ENCODE results near the gene C18orf32.
"Not testable (repeated sequence)": the region's sequence is repeated elsewhere in the genome, so short reads cannot be mapped to it uniquely, and the experiment has no call there.

C18orf32 gene

DNA sequence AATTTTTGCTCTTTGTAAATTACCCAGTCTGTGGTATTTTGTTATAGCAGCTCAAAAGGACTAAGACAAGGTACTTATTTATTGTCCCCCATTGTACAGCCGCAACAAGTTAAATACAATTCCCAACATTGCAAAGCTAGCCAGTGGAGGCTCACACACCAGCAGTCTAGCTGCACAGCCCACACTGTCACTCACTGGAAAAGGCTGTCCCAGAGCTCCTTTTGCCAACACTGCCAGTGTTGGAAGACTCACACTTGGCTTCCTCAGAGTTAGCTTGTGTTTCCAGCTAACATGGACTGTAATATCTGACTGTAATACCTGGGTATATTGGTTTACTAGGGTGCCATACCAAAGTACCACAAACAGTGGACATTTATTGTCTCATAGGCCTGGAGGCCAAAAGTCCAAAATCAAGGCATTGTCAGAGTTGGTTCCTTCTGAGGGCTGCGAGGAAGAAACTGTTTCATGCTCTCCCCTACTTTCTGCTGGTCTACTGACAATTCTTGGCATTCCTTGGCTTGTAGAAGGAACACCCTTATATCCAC lies 19.9 kb downstream of the C18orf32 start:
- DNase-seq: no peak

DNA sequence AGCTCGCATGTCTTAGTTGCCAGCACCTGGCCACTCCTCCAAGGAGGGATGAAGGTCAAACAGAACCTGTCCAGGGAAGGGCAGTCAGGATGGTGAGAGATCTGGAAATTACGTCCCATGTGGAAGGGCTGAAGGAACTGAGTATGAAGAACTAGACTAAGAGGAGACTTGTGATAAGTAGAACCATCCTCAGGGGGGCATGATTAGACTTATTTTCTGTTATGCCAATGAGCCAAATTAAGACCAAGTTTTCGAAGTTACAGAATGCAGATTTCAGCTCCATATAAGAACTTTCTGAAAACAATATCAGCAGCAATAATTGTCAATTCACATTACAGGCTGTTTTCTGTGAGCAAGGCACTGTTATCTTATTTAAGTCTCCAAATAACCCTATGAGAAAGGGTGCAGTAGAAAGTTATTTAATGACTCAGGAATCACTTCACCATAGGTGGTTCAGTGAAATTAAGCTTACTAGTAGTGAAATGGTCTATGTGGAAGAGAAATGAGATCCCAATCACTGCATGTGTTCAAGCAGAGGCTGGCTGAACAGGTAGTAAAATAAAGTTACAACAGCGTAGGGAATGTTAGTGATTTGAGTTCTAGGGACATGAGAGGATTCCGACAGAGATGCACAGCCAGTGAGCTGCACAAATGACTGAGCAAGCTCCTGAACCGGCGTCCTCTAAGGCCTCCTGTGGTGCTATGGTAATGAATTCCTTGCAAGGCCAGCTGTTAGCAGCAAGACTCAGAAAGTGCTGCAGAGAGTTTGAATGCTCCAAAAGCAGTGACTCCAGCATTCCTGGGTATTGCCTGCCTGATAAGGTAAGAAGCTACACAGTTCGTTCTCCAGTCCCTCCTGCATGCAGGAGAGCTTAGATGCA lies 22.1 kb downstream of the C18orf32 start:
- DNase-seq: no peak

DNA sequence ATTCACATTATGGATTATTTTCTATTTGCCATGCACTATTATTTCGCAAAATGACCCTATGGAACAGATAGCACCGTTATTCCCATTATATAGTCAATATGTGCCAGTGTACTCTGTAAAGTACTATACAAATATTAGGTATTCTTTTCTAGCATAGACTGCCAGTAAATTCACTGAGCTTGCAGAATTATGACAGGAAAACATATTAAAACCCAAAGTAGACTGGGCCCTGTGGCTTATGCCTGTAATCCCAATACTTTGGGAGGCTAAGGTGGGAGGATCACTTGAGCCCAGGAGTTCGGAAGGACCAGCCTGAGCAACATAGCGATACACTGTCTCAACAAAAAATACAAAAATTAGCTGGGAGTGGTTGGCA lies 25.4 kb downstream of the C18orf32 start:
- no peak for DNase-seq

- no peak for DNase-seq
These were observed 25.9 kb downstream of the C18orf32 start for GRCh38 chr18:49460976-49461601.

DNA sequence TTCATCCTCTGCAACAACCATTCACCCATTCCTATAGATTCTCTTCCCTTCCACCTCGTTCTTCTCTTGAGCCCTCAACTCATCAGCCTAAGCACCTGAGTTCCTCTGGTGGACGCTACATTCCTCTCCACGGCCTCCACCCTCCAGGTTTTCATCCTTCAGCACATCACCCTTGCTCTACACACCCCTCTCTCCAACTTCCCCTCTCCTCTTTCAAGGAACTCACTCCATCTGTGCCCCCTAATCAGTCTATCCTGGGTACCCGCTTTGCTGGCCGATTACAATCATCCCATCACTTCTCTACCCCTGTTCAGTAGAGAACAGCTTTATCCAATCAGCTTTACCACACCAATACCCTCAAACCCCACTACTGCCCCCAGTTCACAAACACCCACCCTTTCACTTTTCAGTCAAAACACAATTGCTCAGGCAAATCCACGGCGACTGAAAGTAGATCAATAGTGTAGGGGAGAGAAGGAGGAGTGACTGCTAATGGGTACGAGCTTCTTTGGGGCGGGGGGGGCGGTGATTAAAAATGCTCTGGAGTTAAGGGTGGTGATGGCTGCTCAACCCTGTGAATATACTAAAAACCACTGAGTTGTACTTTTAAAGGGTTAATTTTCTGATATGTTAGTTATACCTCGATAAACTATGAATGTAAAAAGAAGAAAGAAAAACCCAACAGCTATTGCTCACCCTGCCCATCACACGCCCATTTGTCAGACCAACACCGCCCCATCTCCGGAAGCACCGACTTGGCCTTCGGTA lies 27.4 kb downstream of the C18orf32 start:
- DNase-seq: peak; percentile 38 to 56

- DNase-seq: no peak
These were observed 29.4 kb downstream of the C18orf32 start for GRCh38 chr18:49457616-49458015.

DNA sequence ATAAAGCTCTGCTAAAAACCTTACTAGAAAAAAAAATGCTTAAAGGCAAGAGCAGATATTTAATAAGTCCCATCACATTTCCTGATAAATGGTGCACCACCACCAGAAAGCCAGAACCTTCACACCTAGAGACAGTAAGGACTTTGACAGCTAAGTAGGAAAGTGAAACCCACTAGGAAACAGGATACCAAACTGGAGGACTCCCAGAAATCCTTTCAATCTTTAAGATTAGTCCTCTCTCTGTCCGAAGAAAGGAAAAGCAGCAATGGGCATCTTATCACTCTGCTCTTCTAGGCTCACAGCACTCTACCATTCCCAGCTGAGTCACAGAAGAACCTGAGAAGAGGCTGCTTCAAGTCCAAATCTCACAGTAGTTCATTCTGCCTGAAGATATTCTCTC lies 30.2 kb downstream of the C18orf32 start:
- no peak for DNase-seq

DNA sequence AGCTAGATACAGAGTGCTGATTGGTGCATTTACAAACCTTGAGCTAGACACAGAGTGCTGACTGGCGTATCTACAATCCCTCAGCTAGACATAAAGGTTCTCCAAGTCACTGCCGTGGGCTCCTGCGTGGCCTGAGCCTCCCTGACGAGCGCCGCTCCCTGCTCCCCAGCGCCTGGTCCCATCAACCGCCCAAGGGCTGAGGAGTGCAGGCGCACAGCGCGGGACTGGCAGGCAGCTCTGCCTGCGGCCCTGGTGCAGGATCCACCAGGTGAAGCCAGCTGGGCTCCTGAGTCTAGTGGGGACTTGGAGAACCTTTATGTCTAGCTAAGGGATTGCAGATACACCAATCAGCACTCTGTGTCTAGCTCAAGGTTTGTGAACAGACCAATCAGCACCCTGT lies 34.5 kb downstream of the C18orf32 start:
- DNase-seq: not testable (repeated sequence)

- DNase-seq: peak; percentile 25 to 43
These were observed 39.0 kb downstream of the C18orf32 start for GRCh38 chr18:49447810-49448745.

GRCh38 chr18:49446481-49446880 lies 40.6 kb downstream of the C18orf32 start:
- no peak for DNase-seq

GRCh38 chr18:49444581-49444980 lies 42.5 kb downstream of the C18orf32 start:
- no peak for DNase-seq

- no peak for DNase-seq
These were observed 43.2 kb downstream of the C18orf32 start for GRCh38 chr18:49443837-49444236.

- no peak for DNase-seq
These were observed 45.6 kb downstream of the C18orf32 start for GRCh38 chr18:49441338-49441938.

DNA sequence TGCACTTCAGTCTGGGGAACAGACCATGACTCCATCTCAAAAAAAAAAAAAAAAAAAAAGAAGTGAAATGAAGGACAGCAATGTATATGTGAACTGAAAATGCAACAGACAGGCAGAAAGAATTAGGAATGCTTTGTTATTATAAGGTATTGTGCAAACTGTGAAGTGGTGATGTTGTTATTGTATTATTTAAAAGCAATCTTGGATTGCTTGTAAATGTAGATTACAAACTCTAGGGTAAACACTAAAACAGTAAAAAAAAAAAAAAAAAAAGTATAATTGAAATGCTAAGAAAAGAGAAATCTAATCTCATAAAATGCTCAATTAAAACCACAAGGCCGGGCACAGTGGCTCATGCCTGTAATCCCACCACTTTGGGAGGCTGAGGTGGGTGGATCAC lies 51.9 kb downstream of the C18orf32 start:
- no peak for DNase-seq

GRCh38 chr18:49432602-49433001 lies 54.4 kb downstream of the C18orf32 start:
- DNase-seq: no peak

DNA sequence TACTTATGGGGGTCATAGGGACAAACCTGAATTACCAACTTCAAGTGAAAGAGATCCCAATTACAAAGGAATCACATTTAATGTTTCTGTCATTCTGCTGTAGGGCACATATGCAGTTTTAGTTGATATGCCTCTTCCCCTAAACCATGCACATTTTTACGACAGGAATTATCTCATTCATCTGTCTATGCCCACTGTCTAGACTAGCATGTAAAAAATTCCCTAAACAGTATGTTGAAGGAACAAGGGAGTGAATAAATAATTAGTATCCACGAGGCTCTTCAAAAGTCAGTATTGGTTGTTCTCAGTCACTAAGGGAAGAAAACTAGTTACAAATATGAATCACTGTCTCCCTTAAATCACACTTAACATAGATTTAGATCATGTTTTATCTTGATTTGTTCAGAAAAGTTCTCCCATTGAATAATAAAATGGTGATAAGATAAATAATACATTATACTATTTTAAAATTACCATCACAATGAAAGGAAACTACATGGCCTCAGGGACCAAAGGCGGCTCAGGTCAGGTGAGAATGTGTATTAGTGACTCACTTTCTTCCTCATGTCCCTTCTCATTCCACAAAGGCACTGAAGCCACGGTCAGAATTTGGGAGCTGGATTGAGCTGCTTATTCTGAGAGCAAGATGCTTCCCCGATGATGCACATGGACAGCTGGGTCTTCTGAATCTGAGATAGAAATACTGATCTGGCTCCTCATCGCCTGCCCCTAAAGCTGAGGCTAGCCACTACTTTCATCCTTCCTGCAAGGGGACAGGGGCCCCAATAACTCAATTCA lies 55.7 kb downstream of the C18orf32 start:
- no peak for DNase-seq

All from activated CD4-positive, alpha-beta T cell treated with anti-CD3 and anti-CD28 coated beads, Interleukin-2, amount 50 U/mL, for 48 hours (primary cell).